T-helper 1 cell (primary cell): ENCODE data around the gene PANX2.

Source experiments
- DNase-seq, 5 donors: peaks; one replicate each; pipeline ENCODE4 v3.0.0-alpha.2; 2012 to 2020

PANX2 gene

DNA sequence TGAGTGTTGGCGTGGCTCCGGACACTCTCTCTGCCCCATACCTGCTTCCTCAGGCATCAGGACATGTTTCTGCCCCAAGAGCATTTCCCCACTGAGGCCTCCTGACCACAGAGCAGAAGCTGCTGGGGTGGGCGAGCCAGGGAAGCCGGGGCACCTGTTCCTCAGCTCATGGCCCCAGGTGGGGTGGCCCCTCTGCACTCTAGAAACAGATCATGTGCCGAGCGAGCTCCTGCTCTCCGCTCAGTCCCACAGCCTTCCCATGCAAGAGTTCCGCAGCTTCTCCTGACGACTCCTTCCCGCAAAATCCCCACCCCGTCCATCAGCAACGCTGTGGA is 22.4 kb upstream of the PANX2 start:
- no peak for DNase-seq

DNA sequence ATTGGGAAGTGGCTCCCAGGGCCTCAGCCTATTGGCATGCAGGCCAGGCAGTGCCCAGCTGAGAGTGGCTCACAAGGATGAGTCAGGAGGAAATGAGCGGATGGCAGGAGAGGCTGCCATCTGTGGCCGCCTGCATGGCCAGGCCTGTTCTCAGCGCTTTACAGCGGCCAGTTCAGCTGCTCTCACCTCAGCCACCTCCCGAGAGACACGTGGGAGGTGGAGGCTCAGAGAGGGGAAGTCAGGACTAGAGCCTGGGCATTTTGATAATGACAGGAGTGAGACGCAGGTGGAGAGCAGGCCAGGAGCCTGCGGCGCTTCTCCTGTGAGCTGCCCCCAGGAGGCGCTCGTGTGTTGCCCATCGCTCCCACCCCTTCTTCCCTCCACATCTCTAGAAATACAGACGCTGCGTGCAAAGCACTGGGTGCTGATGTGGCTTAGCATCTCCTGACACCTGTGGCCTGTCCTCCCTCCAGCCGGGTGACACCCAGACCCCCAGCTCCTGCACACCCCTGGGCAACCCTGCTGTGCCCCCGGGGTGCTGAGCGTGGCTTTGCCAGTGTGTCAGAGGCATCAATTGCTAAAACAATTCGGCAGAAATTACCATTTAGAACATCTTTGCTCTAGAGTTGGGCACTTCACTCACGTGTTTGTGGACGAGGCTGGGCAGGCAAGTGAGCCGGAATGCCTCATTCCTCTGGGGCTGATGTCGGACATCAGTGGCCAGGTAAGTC is 21.4 kb upstream of the PANX2 start:
- DNase-seq, result peak; percentile 56 to 76 (median 68)

DNA sequence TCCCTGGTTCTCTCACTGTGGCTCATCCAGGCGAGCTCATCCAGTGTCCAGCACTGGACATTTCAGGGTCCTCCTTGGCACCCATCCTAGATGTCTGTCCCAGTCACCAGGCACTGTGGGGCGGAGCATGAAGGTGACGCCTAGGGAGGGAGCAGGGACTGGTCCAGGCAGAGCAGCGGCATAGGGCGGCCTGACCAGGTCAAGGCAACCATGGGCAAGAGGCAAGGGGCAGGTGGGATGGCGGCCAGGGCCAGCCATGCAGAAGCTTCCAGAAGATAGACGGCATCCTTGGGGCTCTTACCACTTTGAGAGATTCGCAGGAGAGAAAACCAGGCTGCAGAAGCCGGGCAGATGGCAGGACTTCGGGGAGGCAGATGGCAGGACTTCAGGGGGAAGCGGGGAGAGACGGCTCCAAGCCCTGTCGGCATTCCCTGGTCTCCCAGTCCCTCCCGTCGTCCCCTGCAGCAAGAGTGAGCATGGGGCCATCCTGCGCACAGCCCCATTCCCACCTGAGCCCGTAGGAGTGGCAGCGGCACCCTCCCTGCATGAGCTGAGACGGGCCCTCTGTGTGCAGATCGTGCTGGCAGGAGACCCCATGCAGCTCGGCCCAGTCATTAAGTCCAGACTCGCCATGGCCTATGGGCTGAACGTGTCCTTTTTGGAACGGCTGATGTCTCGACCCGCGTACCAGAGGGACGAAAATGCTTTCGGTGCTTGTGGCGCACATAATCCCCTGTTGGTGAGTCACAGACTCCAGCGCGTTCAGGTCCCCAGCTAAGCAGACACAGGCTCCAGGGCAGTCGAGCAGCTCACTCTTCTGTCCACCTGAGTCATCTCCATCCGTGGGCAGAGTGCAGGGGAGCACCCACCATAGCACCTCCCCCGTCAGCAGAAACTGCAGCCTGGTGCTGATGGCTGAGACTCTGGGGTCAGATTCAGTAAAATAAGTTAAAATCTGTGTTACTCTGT is 20.1 kb upstream of the PANX2 start:
- no peak for DNase-seq

DNA sequence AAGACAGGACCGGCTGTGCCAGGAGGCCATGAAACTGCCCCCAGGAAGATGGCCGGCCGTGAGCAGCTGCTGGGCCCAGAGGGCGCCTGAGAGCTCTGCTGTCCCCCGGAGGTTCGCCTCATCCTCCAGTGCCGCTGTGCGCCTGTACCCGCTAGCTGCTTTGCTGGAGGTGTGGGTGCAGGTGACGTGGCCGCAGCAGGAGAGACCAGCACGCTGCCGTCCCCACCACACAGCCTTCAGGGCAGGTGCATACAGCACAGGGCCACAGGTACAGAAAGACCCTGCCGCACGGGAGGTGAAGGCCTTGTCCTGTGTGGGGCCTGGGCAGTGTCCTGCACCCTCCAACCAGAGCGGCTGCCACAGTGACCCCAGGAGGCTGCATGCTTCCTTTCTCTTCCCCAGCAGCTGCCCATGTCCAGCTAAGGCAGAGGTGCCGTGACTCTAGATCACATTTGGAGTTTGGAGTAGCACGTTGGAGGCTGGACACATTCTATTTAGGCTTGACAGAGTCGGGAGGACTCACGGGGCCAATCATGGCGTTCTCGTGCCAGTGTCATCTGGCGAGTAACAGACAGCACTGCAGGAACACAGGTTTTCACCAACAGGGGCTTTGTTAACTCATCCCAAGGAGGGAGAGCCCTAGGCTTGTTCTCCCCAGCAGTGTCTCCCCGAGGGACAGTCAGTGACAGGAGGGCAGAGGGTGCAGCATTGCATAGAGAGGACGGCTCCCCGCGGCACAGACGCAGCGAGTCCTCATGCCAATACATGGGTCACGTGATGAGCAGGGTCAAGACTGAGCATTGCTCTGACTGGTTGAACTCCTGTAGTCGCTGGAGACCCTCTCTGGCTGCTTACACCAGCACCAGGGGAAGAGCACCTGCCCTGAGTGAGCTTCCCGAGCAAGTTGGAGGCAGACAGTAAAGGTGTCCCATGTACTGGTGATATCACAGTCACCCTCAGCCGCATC is 18.7 kb upstream of the PANX2 start:
- DNase-seq, result no peak

DNA sequence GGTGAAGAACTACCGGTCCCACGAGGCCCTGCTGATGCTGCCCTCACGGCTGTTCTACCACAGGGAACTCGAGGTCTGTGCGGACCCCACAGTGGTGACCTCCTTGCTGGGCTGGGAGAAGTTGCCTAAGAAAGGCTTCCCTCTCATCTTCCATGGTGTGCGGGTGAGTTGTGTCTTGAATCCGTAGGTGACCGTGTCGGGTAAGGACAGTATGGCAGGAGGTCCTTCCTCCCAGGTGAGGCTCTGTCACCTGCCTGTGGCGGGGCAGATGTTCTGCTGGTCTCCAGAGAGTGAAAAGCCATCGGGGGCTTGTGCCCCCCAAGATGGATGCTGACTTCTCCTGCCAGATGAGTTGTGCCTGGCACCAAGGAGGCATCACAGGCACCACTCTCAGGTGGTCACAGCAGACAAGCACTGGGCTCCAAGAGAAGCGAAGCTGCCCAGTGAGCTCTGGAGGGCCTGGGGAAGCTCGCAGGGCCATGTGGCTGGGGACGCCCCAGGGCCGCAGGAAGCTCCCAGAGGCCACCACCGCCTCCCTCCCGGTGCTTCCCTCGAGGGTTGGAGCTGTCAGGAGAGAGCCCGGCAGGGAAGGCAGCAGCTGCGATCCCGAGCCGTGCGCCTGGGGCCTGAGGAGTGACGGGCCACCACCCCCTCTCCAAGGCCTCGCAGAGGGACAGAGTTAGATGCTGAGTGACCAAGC is 17.3 kb upstream of the PANX2 start:
- no peak for DNase-seq

DNA sequence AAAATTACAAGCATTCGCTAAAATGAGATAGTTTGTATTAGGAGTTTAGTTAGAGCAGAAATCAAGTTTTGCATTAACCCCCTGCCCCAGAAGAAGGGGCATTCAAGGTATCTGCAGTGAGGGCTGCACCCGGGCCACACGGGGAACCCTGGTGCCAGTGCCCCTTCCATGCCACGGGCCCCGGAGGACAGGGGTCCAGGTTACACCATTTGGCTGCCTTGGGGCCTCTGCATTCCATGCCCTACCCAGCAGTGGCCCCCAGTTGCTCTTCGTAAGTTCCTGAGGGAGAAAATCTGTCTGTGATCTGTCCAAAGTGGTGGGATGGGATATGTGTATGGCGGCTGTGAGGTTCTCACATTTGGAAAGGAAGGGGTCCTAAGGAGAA is 16.8 kb upstream of the PANX2 start:
- DNase-seq, result no peak

DNA sequence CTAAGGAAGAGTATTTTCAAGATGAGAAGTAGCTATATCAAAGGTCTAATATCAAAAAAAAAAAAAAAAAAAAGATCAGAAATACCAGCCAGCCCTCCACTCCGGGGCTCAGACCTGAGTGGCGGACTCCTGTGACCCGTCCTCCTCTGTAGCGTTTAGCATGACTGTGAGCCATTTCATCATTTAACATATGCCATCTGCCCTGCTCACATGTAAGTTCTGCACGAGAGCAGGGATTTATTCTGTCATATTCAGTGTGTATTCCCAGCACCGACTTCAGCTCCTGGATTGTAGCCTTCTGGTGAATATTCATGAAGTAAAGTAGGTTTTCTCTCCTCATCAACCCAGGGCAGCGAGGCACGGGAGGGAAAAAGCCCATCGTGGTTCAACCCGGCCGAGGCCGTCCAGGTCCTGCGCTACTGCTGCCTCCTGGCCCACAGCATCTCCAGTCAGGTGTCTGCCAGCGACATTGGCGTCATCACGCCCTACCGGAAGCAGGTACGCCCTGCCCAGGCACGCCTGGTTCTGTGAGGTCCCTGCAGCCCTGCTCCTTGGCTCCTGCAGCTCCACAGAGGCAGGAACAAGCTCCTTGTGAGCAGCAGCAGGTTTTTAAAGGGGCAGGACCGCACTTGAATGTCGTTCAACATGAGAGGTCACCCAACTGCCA is 12.7 kb upstream of the PANX2 start:
- no peak for DNase-seq

DNA sequence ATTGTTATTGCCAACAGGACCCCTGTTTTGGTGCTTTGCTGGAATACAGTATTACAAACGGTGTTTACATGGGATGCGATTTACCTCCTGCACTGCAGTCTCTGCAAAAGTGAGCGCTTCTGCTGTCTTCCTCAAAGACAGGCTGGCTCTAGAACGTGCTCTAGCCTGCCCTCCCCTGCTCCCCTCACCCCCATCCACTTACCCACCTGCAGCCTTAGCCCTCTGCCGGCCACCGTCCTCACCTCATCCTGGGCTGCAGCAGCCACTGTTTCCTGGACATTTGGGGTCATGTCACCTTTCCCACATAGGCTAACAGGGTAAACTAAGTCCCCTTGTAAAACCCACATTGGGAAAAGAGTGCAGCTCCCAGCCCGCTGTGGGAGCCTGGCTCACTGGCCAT is 9.6 kb upstream of the PANX2 start:
- no peak for DNase-seq

DNA sequence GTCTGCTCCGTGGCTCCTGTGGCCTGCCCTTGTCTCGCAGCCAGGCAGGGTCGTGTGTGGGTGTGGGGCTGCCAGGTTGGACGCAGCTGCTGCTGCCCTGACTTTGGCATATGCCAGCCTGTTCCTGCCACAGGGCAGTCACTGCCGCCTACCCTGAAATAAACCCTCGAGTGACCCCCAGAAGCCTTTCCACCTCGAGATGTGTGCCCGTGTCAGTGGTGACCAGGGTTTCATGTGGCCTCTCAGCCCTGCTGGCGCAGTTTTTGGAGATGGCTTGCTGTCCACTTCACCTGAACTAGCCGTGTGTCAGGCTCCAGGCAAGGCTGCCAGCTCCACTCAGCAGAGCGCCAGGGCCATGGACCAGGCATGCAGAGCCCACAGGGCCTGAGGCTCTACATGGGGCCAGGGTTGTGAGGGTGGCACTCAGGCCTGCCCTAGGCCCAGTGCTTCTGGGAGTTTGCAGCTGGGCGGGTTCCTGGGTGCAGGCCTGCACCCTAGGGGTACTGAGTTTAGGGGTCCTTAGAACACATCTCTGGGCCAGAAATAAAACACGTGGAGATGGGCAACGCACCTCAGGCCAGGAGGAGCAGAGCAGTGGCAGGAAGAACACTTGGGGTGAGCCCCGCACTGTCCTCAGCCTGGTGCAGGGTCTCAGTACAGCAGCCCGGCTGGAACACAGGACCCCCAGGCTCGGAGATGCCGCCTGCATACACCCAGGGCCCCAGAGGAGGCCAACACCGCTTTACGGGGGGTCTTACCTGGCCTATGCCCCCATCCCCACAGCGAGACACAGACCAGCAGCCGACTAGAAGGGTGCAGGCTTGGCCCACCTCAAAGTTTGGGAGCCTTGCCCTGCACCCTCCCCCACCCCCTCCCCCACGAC is 8.8 kb upstream of the PANX2 start:
- DNase-seq, result no peak

DNA sequence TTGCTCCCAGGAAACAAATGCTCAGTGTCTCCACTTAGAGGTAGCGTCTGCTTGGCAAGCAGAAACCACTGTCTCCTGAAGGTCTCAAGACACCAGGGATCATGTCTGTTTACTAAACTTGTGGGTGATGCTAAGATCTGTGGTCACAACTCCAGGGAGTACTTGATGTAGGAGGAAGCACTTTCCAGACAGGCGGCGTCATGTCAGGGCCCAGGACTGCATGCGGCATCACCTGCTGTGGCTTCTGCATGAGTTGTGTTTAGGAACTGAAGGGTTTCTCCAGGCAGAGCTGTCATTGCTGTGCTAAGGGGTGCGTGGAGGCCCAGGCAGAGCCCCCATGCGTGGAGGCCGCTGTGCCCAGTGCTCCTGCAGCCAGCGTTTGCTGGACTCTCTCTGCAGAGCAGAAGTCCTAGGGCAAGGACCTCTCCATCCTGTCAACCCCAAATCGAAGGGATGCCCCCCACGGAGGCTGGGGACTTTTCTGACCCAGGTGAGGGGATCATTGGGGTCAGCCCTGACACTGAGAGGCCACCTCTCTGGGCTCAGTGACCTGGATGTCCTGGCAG is 8.1 kb upstream of the PANX2 start:
- DNase-seq, result no peak

DNA sequence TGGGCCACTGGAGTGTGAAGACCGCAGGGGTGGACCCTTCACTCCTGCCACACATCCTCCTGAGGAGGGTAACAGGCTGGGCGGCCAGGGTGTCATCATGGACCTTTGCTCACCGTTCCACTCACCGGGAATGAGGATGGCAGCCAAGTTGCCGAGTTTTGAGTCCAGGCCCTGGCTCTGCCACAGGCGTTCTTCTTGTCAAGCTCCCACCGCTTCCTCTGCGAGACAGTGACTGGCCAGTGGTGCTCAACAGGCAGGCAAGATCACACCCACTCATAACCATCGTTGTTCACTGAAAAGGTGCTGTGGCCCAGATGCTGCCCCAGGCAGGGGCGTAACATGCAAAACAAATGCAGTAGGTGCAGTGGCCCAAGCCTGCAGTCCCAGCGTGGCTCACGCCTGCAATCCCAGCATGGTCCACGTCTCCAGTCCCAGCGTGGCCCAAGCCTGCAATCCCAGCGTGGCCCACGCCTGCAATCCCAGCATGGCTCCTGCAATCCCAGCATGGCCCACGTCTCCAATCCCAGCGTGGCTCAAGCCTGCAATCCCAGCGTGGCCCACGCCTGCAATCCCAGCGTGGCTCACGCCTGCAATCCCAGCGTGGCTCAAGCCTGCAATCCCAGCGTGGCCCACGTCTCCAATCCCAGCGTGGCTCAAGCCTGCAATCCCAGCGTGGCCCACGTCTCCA is 5.0 kb upstream of the PANX2 start:
- no peak for DNase-seq

DNA sequence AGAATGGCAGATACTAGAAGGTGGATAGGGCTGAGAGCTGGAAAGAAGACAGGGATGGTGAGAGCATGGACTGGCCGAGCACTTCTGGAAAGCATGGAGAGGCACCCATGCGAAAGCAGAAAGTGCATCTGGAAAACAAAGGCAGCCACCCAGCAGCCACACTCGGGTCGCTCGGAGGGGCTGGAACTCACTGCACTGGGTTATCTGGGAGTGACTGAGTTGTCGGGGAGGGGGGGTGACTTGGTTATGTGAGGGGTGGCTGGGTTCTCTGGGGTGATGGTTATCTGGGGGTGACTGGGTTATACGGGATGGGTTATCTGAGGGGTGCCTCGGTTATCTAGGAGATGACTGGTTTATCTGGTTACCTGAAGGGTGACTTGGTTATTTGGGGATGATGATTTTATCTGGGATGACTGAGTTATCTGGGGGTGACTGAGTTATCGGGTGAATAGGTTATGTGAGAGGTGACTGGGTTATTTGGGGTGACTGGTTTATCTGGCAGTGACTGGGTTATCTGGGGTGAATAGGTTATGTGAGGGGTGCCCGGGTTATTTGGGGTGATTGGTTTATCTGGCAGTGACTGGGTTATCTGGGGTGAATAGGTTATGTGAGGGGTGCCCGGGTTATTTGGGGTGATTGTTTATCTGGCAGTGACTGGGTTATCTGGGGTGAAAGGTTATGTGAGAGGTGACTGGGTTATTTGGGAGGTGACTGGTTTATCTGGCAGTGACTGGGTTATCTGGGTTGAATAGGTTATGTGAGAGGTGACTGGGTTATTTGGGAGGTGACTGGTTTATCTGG is 2.6 kb upstream of the PANX2 start:
- no peak for DNase-seq

DNA sequence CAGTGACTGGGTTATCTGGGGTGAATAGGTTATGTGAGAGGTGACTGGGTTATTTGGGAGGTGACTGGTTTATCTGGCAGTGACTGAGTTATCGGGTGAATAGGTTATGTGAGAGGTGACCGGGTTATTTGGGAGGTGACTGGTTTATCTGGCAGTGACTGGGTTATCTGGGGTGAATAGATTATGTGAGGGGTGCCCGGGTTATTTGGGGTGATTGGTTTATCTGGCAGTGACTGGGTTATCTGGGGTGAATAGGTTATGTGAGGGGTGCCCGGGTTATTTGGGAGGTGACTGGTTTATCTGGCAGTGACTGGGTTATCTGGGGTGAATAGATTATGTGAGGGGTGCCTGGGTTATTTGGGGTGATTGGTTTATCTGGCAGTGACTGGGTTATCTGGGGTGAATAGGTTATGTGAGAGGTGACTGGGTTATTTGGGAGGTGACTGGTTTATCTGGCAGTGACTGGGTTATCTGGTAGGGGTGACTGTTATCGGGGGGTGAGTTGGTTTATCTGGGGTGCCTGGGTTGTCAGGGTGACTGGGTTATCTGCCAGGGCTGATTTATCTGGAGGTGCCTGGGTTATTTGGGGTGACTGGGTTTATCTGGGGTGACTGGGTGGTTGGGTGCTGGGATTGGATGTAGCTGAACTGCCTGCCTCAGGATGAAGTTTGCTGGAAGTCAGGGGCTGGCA is 1.9 kb upstream of the PANX2 start:
- DNase-seq, result peak in 1 of 5 donors; percentile 1

DNA sequence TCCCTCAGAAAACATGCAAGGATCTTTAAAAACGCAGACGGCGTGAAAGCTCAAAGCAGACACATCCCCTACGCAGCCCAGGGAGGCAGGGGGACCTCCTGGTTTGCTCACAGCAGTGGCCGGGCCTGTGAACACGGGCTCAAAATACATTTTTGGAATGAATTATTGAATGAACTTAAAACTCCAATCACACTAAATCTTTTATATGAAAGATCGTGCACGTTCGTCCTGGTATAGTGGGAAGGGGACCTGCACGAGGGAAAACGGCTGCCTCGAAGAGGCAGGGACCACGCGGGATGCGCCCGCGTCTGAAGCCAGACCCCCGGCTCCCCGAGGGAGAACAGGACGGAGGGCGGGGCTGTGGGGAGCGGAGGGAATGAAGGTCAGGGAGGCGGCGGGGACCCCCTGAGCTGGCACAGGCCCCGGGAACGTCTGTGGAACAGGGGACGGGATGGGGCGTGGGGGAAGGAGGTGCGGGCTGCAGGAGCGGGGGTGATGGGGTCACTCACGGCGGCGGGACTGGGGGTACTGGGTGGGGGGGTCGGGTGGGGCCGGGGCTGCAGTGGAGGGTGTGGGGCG is 1.3 kb upstream of the PANX2 start:
- DNase-seq, result peak in 1 of 5 donors; percentile 6

DNA sequence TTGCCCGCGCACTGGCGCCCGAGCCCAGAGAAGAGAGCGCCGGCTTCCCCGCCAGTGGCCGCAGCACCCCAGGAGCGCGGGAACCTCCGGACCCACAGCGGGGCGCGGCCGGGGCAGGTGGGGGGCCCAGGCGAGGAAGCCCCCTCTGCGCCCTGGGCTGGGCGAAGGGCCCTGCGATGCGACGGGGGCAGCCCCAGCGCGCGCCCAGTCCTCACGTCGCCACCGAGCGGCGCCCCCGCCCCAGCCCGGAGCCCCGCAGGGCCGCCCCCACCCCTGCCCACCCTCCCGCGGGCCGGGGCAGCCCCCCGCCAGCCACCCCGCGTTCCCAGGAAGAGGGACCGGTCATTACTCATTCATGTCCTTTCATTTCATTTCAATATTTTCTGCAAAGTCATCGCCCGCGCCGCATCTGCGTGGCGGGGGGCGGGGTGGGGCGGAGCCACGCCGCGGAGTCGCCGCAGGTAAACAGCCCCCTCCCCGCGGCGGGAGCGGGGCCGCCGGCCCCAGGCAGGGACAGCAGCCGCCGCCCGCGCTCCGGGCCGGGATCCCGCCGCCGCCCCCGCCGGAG is 673 bp upstream of the PANX2 start:
- peak in 4 of 5 donors; percentile 4 to 69 (median 14) for DNase-seq

DNA sequence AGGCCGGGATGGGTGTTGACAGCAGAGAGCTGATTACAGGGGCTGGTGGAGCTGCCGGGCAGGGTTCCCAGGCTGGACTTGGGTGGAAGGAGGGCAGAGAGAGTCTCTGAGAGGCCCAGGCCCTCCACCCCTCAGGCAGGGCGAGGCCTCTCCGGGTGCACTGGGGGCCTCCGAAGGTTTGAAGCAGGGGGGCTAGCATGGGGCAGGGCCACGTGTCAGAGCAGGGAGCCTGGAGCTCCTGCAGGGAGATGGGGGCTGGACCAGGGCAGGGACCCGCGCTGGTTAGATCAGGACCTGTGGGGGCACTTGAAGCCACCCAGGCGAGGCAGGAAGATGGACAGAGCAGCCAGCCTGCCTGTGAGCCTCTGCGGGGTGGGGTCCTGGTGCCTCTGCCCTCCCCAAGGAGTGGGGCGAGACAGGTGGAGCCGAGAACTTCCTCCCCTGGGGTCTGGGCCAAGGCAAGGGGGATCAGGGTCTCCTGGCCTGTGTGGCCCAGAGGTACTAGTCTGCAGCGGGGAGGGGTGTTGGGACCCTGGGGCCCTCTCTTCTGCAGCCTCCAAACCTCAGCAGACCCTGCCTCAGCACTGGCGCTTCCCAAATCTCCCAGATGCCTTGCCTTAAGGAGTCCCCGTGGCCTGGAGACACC is 911 bp downstream of the PANX2 start:
- no peak for DNase-seq

DNA sequence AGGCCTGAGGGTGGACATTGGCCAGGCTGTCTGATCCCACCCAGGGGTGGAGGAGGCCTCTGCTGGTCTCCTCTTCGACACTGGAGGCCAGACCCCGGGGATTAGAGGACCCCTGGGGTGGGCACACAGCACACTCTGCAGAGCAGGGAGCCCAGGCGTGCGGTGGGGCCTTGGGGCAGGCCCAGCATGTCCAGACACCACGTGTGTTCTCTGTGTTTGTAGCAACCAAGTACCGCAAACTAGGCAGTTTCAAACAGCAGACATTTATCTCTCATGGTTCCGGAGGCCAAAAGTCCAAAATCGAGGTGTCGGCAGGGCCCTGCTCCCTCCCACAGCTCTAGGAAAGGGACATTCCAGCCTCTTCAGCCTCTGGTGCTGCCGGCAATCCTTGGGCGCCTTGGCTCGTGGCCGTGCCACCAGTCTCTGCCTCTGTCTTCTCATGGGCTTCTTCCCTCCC is 1.5 kb downstream of the PANX2 start:
- DNase-seq, result peak in 1 of 5 donors; percentile 6
